Gastroesophageal sphincter (tissue), 4 donors: Measurements from ENCODE around the gene TIMM22. TPM values are rescaled to one million over a fixed set of nuclear protein-coding genes. Genes with fewer than 3 reads are reported as not detected.
A peak's percentile ranks its signal among the peaks of the same experiment; 100 is the strongest.

Experiments
- ATAC-seq: fragments of 150-250 bp; one replicate; pipeline ENCODE4 v1.9.1; 2016; ENCODE audit warnings: mild to moderate bottlenecking, moderate library complexity
- H3K27ac ChIP-seq, 4 donors: fragments of 200-600 bp; sonication (generic) in 3 of 4; 1 replicate in 3 of 4; 2 replicates in 1 of 4; pipeline ENCODE4 v1.5.1; 2016 to 2019
- H3K27me3 ChIP-seq: fragments of 200-600 bp; sonication (generic); one replicate; pipeline ENCODE4 v1.5.1; 2019
- H3K36me3 ChIP-seq, 2 donors: fragments of 200-600 bp; sonication (generic); one replicate each; pipeline ENCODE4 v1.5.1; 2019; ENCODE audit warnings: control low read depth in 1 of 2
- H3K4me1 ChIP-seq, 3 donors: fragments of 200-600 bp; sonication (generic); 1 replicate in 2 of 3; 2 replicates in 1 of 3; pipeline ENCODE4 v1.5.1; 2016 to 2019; ENCODE audit warnings: control low read depth in 2 of 3
- H3K4me3 ChIP-seq, 2 donors: fragments of 200-600 bp; sonication (generic); one replicate each; pipeline ENCODE4 v1.5.1; 2019; ENCODE audit warnings: mild to moderate bottlenecking in 1 of 2, moderate library complexity in 1 of 2
- H3K9me3 ChIP-seq, 3 donors: fragments of 200-600 bp; sonication (generic); one replicate each; pipeline ENCODE4 v1.5.1; 2017 to 2019; ENCODE audit warnings: control low read depth in 2 of 3
- EP300 ChIP-seq: sonication (generic); formaldehyde crosslinking; IDR thresholded peaks from one replicate; pipeline ENCODE4 v1.6.1; 2017; ENCODE audit warnings: antibody characterized with exemption, mild to moderate bottlenecking
- POLR2A ChIP-seq, 2 donors: fragments of 450-650 bp; IDR thresholded peaks; one replicate each; pipeline ENCODE4 v1.6.1; 2017; ENCODE audit warnings: antibody characterized with exemption in 2 of 2, mild to moderate bottlenecking in 2 of 2, moderate library complexity in 1 of 2
- POLR2AphosphoS5 ChIP-seq: sonication (generic); formaldehyde crosslinking; IDR thresholded peaks from one replicate; pipeline ENCODE4 v1.6.1; 2017; ENCODE audit warnings: antibody characterized with exemption
- WGBS, 2 donors: methylation state at CpG; one replicate each; pipeline ENCODE4 v1.1.5; 2018; ENCODE audit warnings: low coverage in 1 of 2; 5-methylcytosine and 5-hydroxymethylcytosine counted together
- total RNA-seq, 4 donors: library from RNA; depleted of rRNA; stranded (reverse); fragments of >200 nt; gene quantifications; one replicate each; pipeline ENCODE4 v1.1.0, GENCODE V29; 2016
- TF ChIP-seq, protein P1 (sequence below), 4 experiments: fragments of 200-600 bp in 2 of 4; fragments of 450-650 bp in 2 of 4; sonication (generic) in 1 of 4; IDR thresholded peaks; one replicate each; pipeline ENCODE4 v1.5.1; 2017 to 2019; ENCODE audit warnings: antibody characterized with exemption in 4 of 4, mild to moderate bottlenecking in 2 of 4, moderate library complexity in 2 of 4

TIMM22 gene
- total RNA-seq, 4 donors from 2014 or later, result 13.7 to 20.9 (median 16.0) TPM

DNA sequence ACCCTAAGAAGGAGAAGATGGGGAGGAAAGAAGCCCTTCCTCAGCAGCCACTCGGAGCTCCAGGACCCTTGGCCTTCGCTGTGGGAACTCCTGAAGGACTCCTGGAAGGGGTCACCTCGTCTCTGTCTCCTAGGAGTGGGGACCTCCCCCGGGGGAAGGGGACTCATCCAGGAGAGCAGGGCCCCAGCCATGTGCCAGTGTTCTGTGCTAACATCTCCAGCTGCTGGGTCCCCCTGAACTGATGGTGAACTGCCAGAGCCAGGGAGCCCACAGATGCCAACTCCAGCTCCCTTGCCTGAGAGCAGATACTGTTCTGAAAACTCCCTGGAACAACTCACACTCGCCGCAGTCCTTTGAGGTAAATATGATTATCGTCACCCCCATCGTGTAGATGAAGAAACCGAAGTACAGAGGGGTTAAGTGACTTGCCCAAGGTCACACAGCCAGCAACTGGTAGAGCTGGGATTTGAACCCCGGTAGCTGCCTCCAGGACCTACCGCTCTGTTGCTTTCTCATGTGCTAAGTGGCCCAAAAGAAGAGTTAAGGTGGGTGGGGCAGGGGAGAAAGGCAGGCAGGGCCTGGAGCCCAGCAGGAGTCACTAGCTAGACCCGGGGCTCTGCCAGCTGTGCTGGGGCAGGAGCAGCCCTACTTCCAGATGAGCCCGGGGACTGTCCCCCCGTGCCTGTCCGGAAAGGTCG is 10.5 kb downstream of the TIMM22 start:
- peak overlapping the region; percentile 51 to 84 (median 82) for H3K27ac ChIP-seq
- no peaks in the 10 kb centered on the region for H3K9me3 ChIP-seq
- 89% methylated on average over 6 of the region's 16 CpGs; no CpG with 5 or more reads in 1 of the 2 donors for WGBS, 2 donors
- H3K27me3 ChIP-seq, result no peaks in the 10 kb centered on the region
- no peak for TF ChIP-seq POLR2AphosphoS5
- no peak for TF ChIP-seq POLR2A (IDR thresholded peaks at IDR 0.05)
- TF ChIP-seq, protein P1, sequence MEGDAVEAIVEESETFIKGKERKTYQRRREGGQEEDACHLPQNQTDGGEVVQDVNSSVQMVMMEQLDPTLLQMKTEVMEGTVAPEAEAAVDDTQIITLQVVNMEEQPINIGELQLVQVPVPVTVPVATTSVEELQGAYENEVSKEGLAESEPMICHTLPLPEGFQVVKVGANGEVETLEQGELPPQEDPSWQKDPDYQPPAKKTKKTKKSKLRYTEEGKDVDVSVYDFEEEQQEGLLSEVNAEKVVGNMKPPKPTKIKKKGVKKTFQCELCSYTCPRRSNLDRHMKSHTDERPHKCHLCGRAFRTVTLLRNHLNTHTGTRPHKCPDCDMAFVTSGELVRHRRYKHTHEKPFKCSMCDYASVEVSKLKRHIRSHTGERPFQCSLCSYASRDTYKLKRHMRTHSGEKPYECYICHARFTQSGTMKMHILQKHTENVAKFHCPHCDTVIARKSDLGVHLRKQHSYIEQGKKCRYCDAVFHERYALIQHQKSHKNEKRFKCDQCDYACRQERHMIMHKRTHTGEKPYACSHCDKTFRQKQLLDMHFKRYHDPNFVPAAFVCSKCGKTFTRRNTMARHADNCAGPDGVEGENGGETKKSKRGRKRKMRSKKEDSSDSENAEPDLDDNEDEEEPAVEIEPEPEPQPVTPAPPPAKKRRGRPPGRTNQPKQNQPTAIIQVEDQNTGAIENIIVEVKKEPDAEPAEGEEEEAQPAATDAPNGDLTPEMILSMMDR (IDR thresholded peaks at IDR 0.05), result no peak
- no peak for TF ChIP-seq EP300
- ATAC-seq, result peak; percentile 20
- H3K4me1 ChIP-seq, result peaks cover 4 to 92% (median 65%) of the 10 kb centered on the region in 3 donors
- no peak overlapping the region for H3K4me3 ChIP-seq
- H3K36me3 ChIP-seq, result peaks cover 0 to 87% of the 10 kb centered on the region in 2 donors

DNA sequence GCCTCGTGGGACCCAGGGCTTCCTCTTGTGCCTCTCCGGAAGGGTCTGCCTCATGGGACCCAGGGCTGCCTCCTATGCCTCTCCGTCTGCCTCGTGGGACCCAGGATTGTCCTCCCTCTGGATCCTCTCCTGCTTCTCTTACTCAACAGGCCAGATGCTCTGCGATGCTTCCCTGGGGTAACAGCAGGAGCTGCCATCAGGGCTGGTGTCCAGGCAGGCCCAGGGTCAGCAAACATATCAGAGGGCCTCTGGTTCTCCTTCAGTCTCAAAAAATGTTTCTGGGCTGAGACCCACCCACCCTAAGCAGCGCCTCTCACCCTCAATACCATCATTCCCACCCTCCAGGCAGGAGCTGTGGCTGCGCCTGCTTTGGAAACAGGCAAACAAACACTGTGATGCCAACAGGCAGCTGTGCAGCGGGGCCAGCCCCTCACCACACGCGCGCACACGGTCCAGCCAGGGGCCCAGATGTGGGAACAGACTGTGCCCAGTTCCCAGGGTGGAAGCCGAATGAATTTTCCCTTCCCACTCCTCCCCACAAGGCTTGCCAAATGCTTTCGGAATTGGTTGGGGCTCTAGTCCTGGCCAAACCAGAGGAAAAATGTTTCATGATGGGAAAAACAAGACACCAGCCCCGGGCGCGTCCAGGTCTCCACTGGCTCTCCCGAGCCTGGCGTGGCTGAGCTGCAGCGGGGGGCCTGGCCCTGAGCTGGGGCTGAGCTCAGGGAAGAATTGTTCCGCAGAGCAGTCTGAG is 11.3 kb downstream of the TIMM22 start:
- Histone ChIP-seq H3K4me3 (no peak overlapping the region), H3K9me3 (no peaks in the 10 kb centered on the region), H3K27ac (peak overlapping the region; percentile 51 to 84 (median 82)), H3K4me1 (peaks cover 4 to 92% (median 57%) of the 10 kb centered on the region in 3 donors), H3K36me3 (peaks cover 0 to 90% of the 10 kb centered on the region in 2 donors), H3K27me3 (no peaks in the 10 kb centered on the region)
- WGBS, 2 donors, result no CpG with 5 or more reads among the region's 21 CpGs
- TF ChIP-seq POLR2A (IDR thresholded peaks at IDR 0.05) (peak in 1 of 2 donors; percentile 17), EP300 (no peak), POLR2AphosphoS5 (no peak)
- TF ChIP-seq, protein P1 (IDR thresholded peaks at IDR 0.05), result no peak
- peak; percentile 77 for ATAC-seq

GRCh38 chr17:1009229-1010085 is 12.5 kb downstream of the TIMM22 start:
- 33% methylated on average over 1 of the region's 19 CpGs; no CpG with 5 or more reads in 1 of the 2 donors for WGBS, 2 donors
- ATAC-seq, result no peak
- Histone ChIP-seq H3K27ac (peak overlapping the region in 3 of 4 donors; percentile 80 to 84 (median 84)), H3K9me3 (no peaks in the 10 kb centered on the region), H3K36me3 (peaks cover 0 to 85% of the 10 kb centered on the region in 2 donors), H3K4me1 (peaks cover 4 to 82% (median 45%) of the 10 kb centered on the region in 3 donors), H3K4me3 (no peak overlapping the region), H3K27me3 (no peaks in the 10 kb centered on the region)
- no peak for TF ChIP-seq EP300
- TF ChIP-seq POLR2AphosphoS5, result no peak
- TF ChIP-seq, protein P1 (IDR thresholded peaks at IDR 0.05), result no peak
- no peak for TF ChIP-seq POLR2A (IDR thresholded peaks at IDR 0.05)

- WGBS, 2 donors, result no CpG with 5 or more reads among the region's 10 CpGs
- Histone ChIP-seq H3K36me3 (peaks cover 0 to 79% of the 10 kb centered on the region in 2 donors), H3K4me3 (no peak overlapping the region), H3K9me3 (no peaks in the 10 kb centered on the region), H3K4me1 (peaks cover 4 to 76% (median 39%) of the 10 kb centered on the region in 3 donors), H3K27ac (peak overlapping the region in 3 of 4 donors; percentile 80 to 84 (median 84)), H3K27me3 (no peaks in the 10 kb centered on the region)
- no peak for ATAC-seq
- TF ChIP-seq, protein P1 (IDR thresholded peaks at IDR 0.05), result no peak
- TF ChIP-seq POLR2A (IDR thresholded peaks at IDR 0.05), result no peak
- TF ChIP-seq EP300, result no peak
- TF ChIP-seq POLR2AphosphoS5, result no peak
Measured at GRCh38 chr17:1010086-1010450, 13.1 kb downstream of the TIMM22 start.
